Progenitor cell of endocrine pancreas (in vitro differentiated cells): ENCODE measurements around the gene COX5B. TPM values are rescaled to one million over a fixed set of nuclear protein-coding genes. Genes with fewer than 3 reads are reported as not detected.
A peak's percentile ranks its signal among the peaks of the same experiment; 100 is the strongest.

Experiments used
- DNase-seq: peaks from one replicate; pipeline ENCODE4 v3.0.0; 2021; ENCODE audit warnings: low spot score; ENCODE audit not compliant: unreplicated experiment
- H3K27ac Mint-ChIP-seq: 2 replicates; pipeline ENCODE4 v1.8.0; 2021; ENCODE audit warnings: mild to moderate bottlenecking, moderate library complexity, mixed read lengths
- H3K27me3 Mint-ChIP-seq: 2 replicates; pipeline ENCODE4 v1.8.0; 2021; ENCODE audit warnings: mixed read lengths
- H3K36me3 Mint-ChIP-seq: 2 replicates; pipeline ENCODE4 v1.8.0; 2022; ENCODE audit warnings: mixed read lengths; ENCODE audit not compliant: insufficient read depth
- H3K4me1 Mint-ChIP-seq: 2 replicates; pipeline ENCODE4 v1.8.0; 2021; ENCODE audit warnings: low read depth, mixed read lengths
- H3K4me3 Mint-ChIP-seq: 2 replicates; pipeline ENCODE4 v1.8.0; 2021; ENCODE audit warnings: low read depth, mild to moderate bottlenecking, moderate library complexity, mixed read lengths
- H3K9me3 Mint-ChIP-seq: 2 replicates; pipeline ENCODE4 v1.8.0; 2021; ENCODE audit warnings: low read depth, mixed read lengths
- CTCF ChIP-seq: fragments of 200-600 bp; sonication (generic); IDR thresholded peaks from one replicate; pipeline ENCODE4 v1.5.0; 2021; ENCODE audit warnings: antibody characterized with exemption, mild to moderate bottlenecking; ENCODE audit not compliant: unreplicated experiment
- total RNA-seq: library from RNA; stranded (reverse); gene quantifications from 2 replicates; pipeline ENCODE4 v1.2.1, GENCODE V29; 2021

COX5B gene
- total RNA-seq, 1 donor from 2014 or later: 161 TPM

DNA sequence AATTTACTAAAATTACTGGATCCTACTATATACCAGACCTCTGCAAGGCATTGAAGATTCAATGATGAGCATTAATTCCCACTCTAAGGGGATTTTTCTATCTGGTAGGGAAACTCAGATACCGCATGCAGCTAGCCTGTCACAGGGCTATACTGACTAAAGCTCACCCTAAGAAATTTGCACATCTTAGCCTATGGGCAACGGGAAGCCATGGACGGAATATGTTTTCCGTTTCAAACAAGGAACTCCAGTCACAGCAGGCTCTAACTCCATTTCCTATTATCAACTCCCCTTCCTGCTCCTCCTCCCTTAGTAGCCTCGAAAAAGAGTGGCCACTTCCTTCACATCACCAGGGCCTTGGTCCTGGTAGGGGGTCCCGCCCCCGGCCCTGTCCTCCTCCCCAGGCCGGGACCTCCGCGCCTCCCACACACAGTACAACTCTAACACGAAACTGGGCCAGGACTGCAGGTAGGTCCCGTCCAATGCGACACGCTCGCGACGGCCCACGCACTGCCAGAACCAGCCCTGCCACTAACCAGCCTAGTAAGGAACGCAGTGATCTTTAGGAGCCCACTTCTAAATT is 659 bp upstream of the COX5B start:
- Mint-ChIP-seq H3K4me1 (peaks cover 9% of the 10 kb centered on the region), H3K9me3 (no peaks in the 10 kb centered on the region), H3K27ac (peak overlapping the region; percentile 99), H3K27me3 (no peaks in the 10 kb centered on the region), H3K4me3 (peak overlapping the region; percentile 94), H3K36me3 (peaks cover 18% of the 10 kb centered on the region)
- TF ChIP-seq CTCF: no peak
- DNase-seq: no peak

DNA sequence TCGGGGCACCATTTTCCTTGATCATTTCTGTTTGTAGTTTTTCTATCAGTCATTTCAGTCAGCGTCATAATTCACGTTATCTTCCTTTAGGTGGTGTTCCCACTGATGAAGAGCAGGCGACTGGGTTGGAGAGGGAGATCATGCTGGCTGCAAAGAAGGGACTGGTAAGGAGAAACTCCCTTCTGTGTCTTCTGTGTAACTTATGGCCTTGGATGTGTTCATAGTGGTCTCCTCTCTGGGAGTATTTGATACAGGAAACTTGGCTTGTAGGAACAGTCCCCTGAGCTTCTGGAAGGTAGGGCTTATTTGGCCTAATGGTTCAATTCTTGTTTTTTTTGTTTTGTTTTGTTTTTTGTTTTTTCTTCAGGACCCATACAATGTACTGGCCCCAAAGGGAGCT is 1.1 kb downstream of the COX5B start:
- Mint-ChIP-seq H3K9me3 (no peaks in the 10 kb centered on the region), H3K27ac (no peak overlapping the region), H3K4me3 (peak overlapping the region; percentile 94), H3K4me1 (peaks cover 9% of the 10 kb centered on the region), H3K36me3 (peaks cover 18% of the 10 kb centered on the region), H3K27me3 (no peaks in the 10 kb centered on the region)
- no peak for DNase-seq
- TF ChIP-seq CTCF: no peak

- H3K27ac Mint-ChIP-seq: peak overlapping the region; percentile 41
- peaks cover 20% of the 10 kb centered on the region for H3K9me3 Mint-ChIP-seq
- H3K4me1 Mint-ChIP-seq: peaks cover 5% of the 10 kb centered on the region
- no peaks in the 10 kb centered on the region for H3K27me3 Mint-ChIP-seq
- TF ChIP-seq CTCF: no peak
- peaks cover 44% of the 10 kb centered on the region for H3K36me3 Mint-ChIP-seq
- DNase-seq: no peak
- H3K4me3 Mint-ChIP-seq: no peak overlapping the region
These were observed 5.3 kb downstream of the COX5B start for GRCh38 chr2:97651114-97651513.

- Mint-ChIP-seq H3K36me3 (peaks cover 45% of the 10 kb centered on the region), H3K27me3 (no peaks in the 10 kb centered on the region), H3K4me3 (no peak overlapping the region), H3K27ac (peak overlapping the region; percentile 2), H3K4me1 (no peaks in the 10 kb centered on the region), H3K9me3 (peaks cover 20% of the 10 kb centered on the region)
- TF ChIP-seq CTCF: no peak
- no peak for DNase-seq
These were observed 7.6 kb downstream of the COX5B start for GRCh38 chr2:97653473-97653872.

GRCh38 chr2:97653874-97654273 is 8.0 kb downstream of the COX5B start:
- no peaks in the 10 kb centered on the region for H3K4me1 Mint-ChIP-seq

More at GRCh38 chr2:97653874-97654273, 8.0 kb downstream of the COX5B start:
- Mint-ChIP-seq H3K9me3 (peaks cover 20% of the 10 kb centered on the region), H3K4me3 (no peak overlapping the region), H3K27ac (peak overlapping the region; percentile 2), H3K27me3 (no peaks in the 10 kb centered on the region), H3K36me3 (peaks cover 45% of the 10 kb centered on the region)
- TF ChIP-seq CTCF: no peak
- no peak for DNase-seq
